ENCODE results near the gene SLC2A4RG. TPM values are rescaled to one million over a fixed set of nuclear protein-coding genes. Genes with fewer than 3 reads are reported as not detected.

Gene SLC2A4RG
- total and polyA plus RNA-seq, 2 donors (not counting 3 experiments of a cell fraction or from before 2014, with no cell fraction given), result 41.7 to 69.4 TPM

DNA sequence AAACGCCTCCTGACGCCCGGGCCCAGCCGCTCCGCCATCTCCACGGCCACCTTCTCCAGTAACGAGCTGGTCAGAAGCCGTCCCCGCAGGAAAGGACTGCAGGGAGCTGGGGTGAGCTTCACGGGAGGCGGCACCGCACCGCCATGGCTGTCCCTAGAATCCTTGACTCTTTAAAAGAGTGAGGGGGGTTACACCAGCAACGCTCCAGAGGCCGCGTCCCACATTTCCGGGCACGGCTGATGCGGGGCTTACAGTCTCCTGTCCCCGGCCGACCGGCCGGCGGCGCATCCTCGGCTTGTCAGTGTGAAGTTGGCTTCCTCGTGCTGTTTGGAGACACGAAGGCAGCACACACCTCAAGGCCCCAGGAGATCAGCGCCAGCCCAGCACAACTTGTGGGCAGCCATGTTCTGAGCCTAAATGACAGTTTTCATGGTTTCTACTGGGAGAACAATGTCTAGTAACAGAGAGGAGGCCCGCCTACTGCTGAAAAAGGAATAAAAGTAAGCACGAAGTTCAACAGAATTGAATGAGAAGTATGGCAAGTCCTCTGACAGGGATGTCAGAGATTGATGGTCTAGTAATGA is 30.4 kb downstream of the SLC2A4RG start:
- FAIRE-seq (no peak), DNase-seq (ENCODE audit: low read depth, low spot score) (no peak)
- CTCF ChIA-PET, result no interaction called here
- dilution Hi-C loops (cut with MboI; ENCODE audit: extremely low pct_ligation_motif_present, low sequenced_read_pairs) (no loop called here), intact Hi-C loops (cut with micrococcal nuclease) (no loop called here)
- Histone ChIP-seq H3K9ac (replicated peaks; ENCODE audit: extremely low read depth, insufficient read depth, low read length) (no peak overlapping the region), H3K4me3 (replicated peaks in 1 of 3; ENCODE audit: insufficient read depth in 1 of 3, low read depth in 1 of 3, low read length in 3 of 3) (no peak overlapping the region), H2AFZ (ENCODE audit: low read depth, low read length) (no peak overlapping the region), H3K36me3 (ENCODE audit: control insufficient read depth in 2 of 2, extremely low read depth in 1 of 2, insufficient read depth in 2 of 2, low read length in 2 of 2) (no peaks in the 10 kb centered on the region), H3K4me1 (ENCODE audit: control insufficient read depth, extremely low read depth, insufficient read depth, low read length) (peaks cover 6% of the 10 kb centered on the region), H3K4me2 (ENCODE audit: insufficient read depth, low read length) (no peak overlapping the region), H3K27ac (ENCODE audit: insufficient read depth, low read depth, low read length) (no peak overlapping the region), H4K20me1 (replicated peaks; ENCODE audit: control insufficient read depth, extremely low read depth, insufficient read depth, low read length) (no peaks in the 10 kb centered on the region), H3K79me2 (ENCODE audit: control insufficient read depth, insufficient read depth, low read length) (no peaks in the 10 kb centered on the region), H3K9me1 (replicated peaks; ENCODE audit: control insufficient read depth, extremely low read depth, insufficient read depth, low read length) (no peaks in the 10 kb centered on the region), H3K9me3 (replicated peaks; ENCODE audit: control insufficient read depth, insufficient read depth, low read length) (no peaks in the 10 kb centered on the region), H3K27me3 (ENCODE audit: control insufficient read depth in 2 of 2, insufficient read depth in 2 of 2, low read length in 2 of 2) (no peaks in the 10 kb centered on the region)
- no peak for TF ChIP-seq FOS (IDR thresholded peaks at IDR 0.05; ENCODE audit: borderline replicate concordance, insufficient read depth, low read length)
- no peak for TF ChIP-seq MYC (IDR thresholded peaks at IDR 0.05; ENCODE audit: low read depth, low read length)
- TF ChIP-seq JUN (IDR thresholded peaks at IDR 0.05; ENCODE audit: borderline replicate concordance, insufficient read depth, insufficient read length, low read depth), result no peak
- TF ChIP-seq POLR2A (IDR thresholded peaks at IDR 0.05; ENCODE audit: low read depth, low read length), result no peak
- TF ChIP-seq EZH2 (IDR thresholded peaks at IDR 0.05; ENCODE audit: borderline replicate concordance, low read depth, low read length, severe bottlenecking), result no peak
- no peak for TF ChIP-seq GATA2 (IDR thresholded peaks at IDR 0.05; ENCODE audit: insufficient read depth, insufficient read length, low read depth, low read length)
- TF ChIP-seq POLR2AphosphoS5 (IDR thresholded peaks at IDR 0.05; ENCODE audit: insufficient read depth, low read depth, low read length), result no peak
- POLR2A ChIA-PET, result no interaction called here
- BruUV-seq (replicated peaks), result no TSS peak

DNA sequence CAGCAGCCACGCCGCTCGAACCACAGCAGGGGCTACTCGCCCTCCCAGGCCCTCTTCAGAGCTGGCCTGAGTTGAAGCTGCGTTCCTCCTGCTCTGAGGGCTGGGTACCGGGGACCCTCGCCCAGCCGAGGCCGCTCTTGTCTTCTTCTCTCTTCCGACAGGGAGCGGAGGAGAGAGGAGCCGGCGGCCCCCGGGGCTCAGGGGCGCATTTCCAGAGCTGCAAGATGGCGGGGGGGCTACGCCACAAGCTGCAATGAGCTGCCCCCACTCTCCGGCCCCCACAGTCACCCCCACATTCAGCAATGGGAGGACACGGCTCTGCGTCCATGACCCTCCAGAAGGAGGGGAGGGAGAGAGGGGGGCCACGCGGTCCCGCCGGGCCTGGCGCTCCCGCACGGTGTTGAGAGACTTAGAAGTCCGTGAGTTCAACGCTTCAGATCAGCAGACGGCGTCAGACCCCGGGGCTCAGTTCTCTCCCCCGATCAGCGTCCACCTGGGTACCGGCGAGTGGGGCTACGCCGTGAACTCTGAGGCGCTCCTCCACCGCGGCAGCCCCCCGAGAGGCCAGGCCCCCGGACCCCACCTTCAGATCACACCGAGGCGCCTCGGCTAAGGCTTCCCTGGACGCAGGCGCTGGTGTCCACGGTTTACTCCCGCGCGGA is 31.6 kb downstream of the SLC2A4RG start:
- H3K27ac ChIP-seq (ENCODE audit: insufficient read depth, low read depth, low read length), result no peak overlapping the region
- no peak overlapping the region for H3K9ac ChIP-seq (replicated peaks; ENCODE audit: extremely low read depth, insufficient read depth, low read length)
- no peaks in the 10 kb centered on the region for H4K20me1 ChIP-seq (replicated peaks; ENCODE audit: control insufficient read depth, extremely low read depth, insufficient read depth, low read length)
- TF ChIP-seq POLR2AphosphoS5 (IDR thresholded peaks at IDR 0.05; ENCODE audit: insufficient read depth, low read depth, low read length), result no peak
- TF ChIP-seq MYC (IDR thresholded peaks at IDR 0.05; ENCODE audit: low read depth, low read length), result no peak
- TF ChIP-seq EZH2 (IDR thresholded peaks at IDR 0.05; ENCODE audit: borderline replicate concordance, low read depth, low read length, severe bottlenecking), result no peak
- TF ChIP-seq FOS (IDR thresholded peaks at IDR 0.05; ENCODE audit: borderline replicate concordance, insufficient read depth, low read length), result no peak
- TF ChIP-seq MAX (IDR thresholded peaks at IDR 0.05; ENCODE audit: insufficient read depth, insufficient read length), result no peak
- TF ChIP-seq GATA2 (IDR thresholded peaks at IDR 0.05; ENCODE audit: insufficient read depth, insufficient read length, low read depth, low read length), result no peak
- no peak for TF ChIP-seq POLR2A (IDR thresholded peaks at IDR 0.05; ENCODE audit: low read depth, low read length)
- no peak for TF ChIP-seq CTCF (IDR thresholded peaks at IDR 0.05; ENCODE audit: extremely low read depth in 1 of 2, insufficient read depth in 1 of 2, low read depth in 1 of 2, low read length in 2 of 2)
- no peak for TF ChIP-seq JUN (IDR thresholded peaks at IDR 0.05; ENCODE audit: borderline replicate concordance, insufficient read depth, insufficient read length, low read depth)
- no peaks in the 10 kb centered on the region for H3K9me1 ChIP-seq (replicated peaks; ENCODE audit: control insufficient read depth, extremely low read depth, insufficient read depth, low read length)
- FAIRE-seq (no peak), DNase-seq (ENCODE audit: low read depth, low spot score) (no peak)
- H3K79me2 ChIP-seq (ENCODE audit: control insufficient read depth, insufficient read depth, low read length), result no peaks in the 10 kb centered on the region
- intact Hi-C loops (cut with micrococcal nuclease) (no loop called here), dilution Hi-C loops (cut with MboI; ENCODE audit: extremely low pct_ligation_motif_present, low sequenced_read_pairs) (no loop called here)
- H3K36me3 ChIP-seq (ENCODE audit: control insufficient read depth in 2 of 2, extremely low read depth in 1 of 2, insufficient read depth in 2 of 2, low read length in 2 of 2), result no peaks in the 10 kb centered on the region
- peaks cover 6% of the 10 kb centered on the region for H3K4me1 ChIP-seq (ENCODE audit: control insufficient read depth, extremely low read depth, insufficient read depth, low read length)
- H2AFZ ChIP-seq (ENCODE audit: low read depth, low read length), result no peak overlapping the region
- BruUV-seq (replicated peaks), result no TSS peak
- ChIA-PET POLR2A (no interaction called here), CTCF (no interaction called here)
- no peaks in the 10 kb centered on the region for H3K27me3 ChIP-seq (ENCODE audit: control insufficient read depth in 2 of 2, insufficient read depth in 2 of 2, low read length in 2 of 2)
- H3K9me3 ChIP-seq (replicated peaks; ENCODE audit: control insufficient read depth, insufficient read depth, low read length), result no peaks in the 10 kb centered on the region
- H3K4me3 ChIP-seq (replicated peaks in 1 of 3; ENCODE audit: insufficient read depth in 1 of 3, low read depth in 1 of 3, low read length in 3 of 3), result no peak overlapping the region
- no peak overlapping the region for H3K4me2 ChIP-seq (ENCODE audit: insufficient read depth, low read length)
